Neural progenitor cell (in vitro differentiated cells): ENCODE data around the gene RSL1D1. TPM values are rescaled to one million over a fixed set of nuclear protein-coding genes. Genes with fewer than 3 reads are reported as not detected.
A peak's percentile ranks its signal among the peaks of the same experiment; 100 is the strongest.

Experiments
- DNase-seq: peaks from one replicate; pipeline ENCODE4 v3.0.0-alpha.2; 2016; ENCODE audit warnings: low spot score
- H2AFZ ChIP-seq: fragments of 200-600 bp; sonication (generic); replicated peaks from 2 replicates; pipeline ENCODE4 v1.6.1; 2016; ENCODE audit warnings: antibody characterized with exemption
- H3F3A ChIP-seq: fragments of 200-600 bp; sonication (generic); 2 replicates; pipeline ENCODE4 v1.6.1; 2016; ENCODE audit warnings: antibody characterized with exemption, low read depth
- H3K27ac ChIP-seq: fragments of 200-600 bp; sonication (generic); 2 replicates; pipeline ENCODE4 v1.5.1; 2016; ENCODE audit warnings: mild to moderate bottlenecking
- H3K27me3 ChIP-seq: fragments of 200-600 bp; sonication (generic); 2 replicates; pipeline ENCODE4 v1.6.1; 2016; ENCODE audit warnings: mild to moderate bottlenecking, moderate library complexity
- H3K36me3 ChIP-seq: fragments of 200-600 bp; sonication (generic); 2 replicates; pipeline ENCODE4 v1.5.1; 2016
- H3K4me1 ChIP-seq: fragments of 200-600 bp; sonication (generic); 2 replicates; pipeline ENCODE4 v1.6.1; 2016; ENCODE audit warnings: mixed run types
- H3K4me2 ChIP-seq: fragments of 200-600 bp; sonication (generic); 2 replicates; pipeline ENCODE4 v1.6.1; 2016
- H3K4me3 ChIP-seq: fragments of 200-600 bp; sonication (generic); 2 replicates; pipeline ENCODE4 v1.5.1; 2016
- H3K79me2 ChIP-seq: fragments of 200-600 bp; sonication (generic); 2 replicates; pipeline ENCODE4 v1.6.1; 2016; ENCODE audit warnings: low read depth
- H3K9ac ChIP-seq: fragments of 200-600 bp; sonication (generic); 2 replicates; pipeline ENCODE4 v1.6.1; 2016
- H3K9me3 ChIP-seq: fragments of 200-600 bp; sonication (generic); 2 replicates; pipeline ENCODE4 v1.5.1; 2016; ENCODE audit warnings: low read depth
- H4K20me1 ChIP-seq: fragments of 200-600 bp; sonication (generic); 2 replicates; pipeline ENCODE4 v1.6.1; 2016; ENCODE audit warnings: low read depth
- H3K27ac Mint-ChIP-seq: 3 replicates; pipeline ENCODE4 v1.8.0; 2021; ENCODE audit warnings: mixed read lengths
- H3K27me3 Mint-ChIP-seq: 2 replicates; pipeline ENCODE4 v1.8.0; 2022; ENCODE audit warnings: low read depth, mild to moderate bottlenecking, inconsistent platforms, moderate library complexity, mixed read lengths; ENCODE audit not compliant: insufficient read depth
- H3K36me3 Mint-ChIP-seq: 3 replicates; pipeline ENCODE4 v1.8.0; 2021; ENCODE audit warnings: mixed read lengths
- H3K4me1 Mint-ChIP-seq: 3 replicates; pipeline ENCODE4 v1.8.0; 2021; ENCODE audit warnings: mixed read lengths
- H3K4me3 Mint-ChIP-seq: 3 replicates; pipeline ENCODE4 v1.8.0; 2021; ENCODE audit warnings: mild to moderate bottlenecking, moderate library complexity, mixed read lengths
- H3K9me3 Mint-ChIP-seq: 3 replicates; pipeline ENCODE4 v1.8.0; 2020; ENCODE audit warnings: mixed read lengths
- EZH2 ChIP-seq: fragments of 200-600 bp; sonication (generic); IDR thresholded peaks from 2 replicates; pipeline ENCODE4 v1.6.1; 2017; ENCODE audit warnings: antibody characterized with exemption, mild to moderate bottlenecking, moderate library complexity
- EZH2phosphoT487 ChIP-seq: fragments of 200-600 bp; sonication (generic); IDR thresholded peaks from 2 replicates; pipeline ENCODE4 v1.6.1; 2017; ENCODE audit warnings: antibody characterized with exemption
- total RNA-seq: library from RNA; depleted of rRNA; stranded (reverse); fragments of >200 nt; gene quantifications from 2 replicates; pipeline ENCODE4 v1.2.3, GENCODE V29; 2015; ENCODE audit warnings: low replicate concordance
- TF ChIP-seq, protein P1 (sequence below): fragments of 200-600 bp; sonication (generic); IDR thresholded peaks from 2 replicates; pipeline ENCODE4 v1.5.1; 2017; ENCODE audit warnings: antibody characterized with exemption, mild to moderate bottlenecking

RSL1D1 gene
- total RNA-seq, 1 donor from 2014 or later = 384 TPM

DNA sequence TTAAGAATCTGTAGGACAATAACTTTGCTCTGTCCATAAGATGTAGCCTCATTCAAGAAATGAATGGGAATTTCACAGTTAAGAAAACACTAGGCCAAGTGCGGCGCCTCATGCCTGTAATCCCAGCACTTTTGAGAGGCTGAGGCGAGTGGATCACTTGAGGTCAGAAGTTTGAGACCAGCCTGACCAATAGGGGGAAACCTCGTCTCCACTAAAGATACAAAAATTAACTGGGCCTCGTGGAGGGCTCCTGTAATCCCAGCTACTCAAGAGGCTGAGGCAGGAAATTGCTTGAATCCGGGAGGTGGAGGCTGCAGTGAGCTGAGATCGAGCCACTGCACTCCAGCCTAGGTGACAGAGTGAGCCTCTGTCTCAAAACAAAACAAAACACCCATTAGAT, 19.9 kb upstream of the RSL1D1 start:
- H3K4me3 Mint-ChIP-seq = no peak overlapping the region
- DNase-seq = peak; percentile 46
- H3K4me1 ChIP-seq = no peaks in the 10 kb centered on the region
- H3K36me3 ChIP-seq = peaks cover 15% of the 10 kb centered on the region
- peak overlapping the region; percentile 8 for H3K27ac ChIP-seq
- no peak overlapping the region for H3K4me2 ChIP-seq
- peaks cover 58% of the 10 kb centered on the region for H3F3A ChIP-seq
- no peak overlapping the region for H3K9ac ChIP-seq
- H3K79me2 ChIP-seq = no peaks in the 10 kb centered on the region
- no peaks in the 10 kb centered on the region for H3K27me3 ChIP-seq
- H3K4me3 ChIP-seq = no peak overlapping the region
- H4K20me1 ChIP-seq = peaks cover 19% of the 10 kb centered on the region
- H3K9me3 ChIP-seq = no peaks in the 10 kb centered on the region
- no peak overlapping the region for H2AFZ ChIP-seq
- no peaks in the 10 kb centered on the region for H3K4me1 Mint-ChIP-seq
- H3K27me3 Mint-ChIP-seq = no peaks in the 10 kb centered on the region
- peaks cover 8% of the 10 kb centered on the region for H3K36me3 Mint-ChIP-seq
- H3K9me3 Mint-ChIP-seq = no peaks in the 10 kb centered on the region
- H3K27ac Mint-ChIP-seq = no peak overlapping the region
- TF ChIP-seq EZH2 = no peak
- TF ChIP-seq, protein P1, sequence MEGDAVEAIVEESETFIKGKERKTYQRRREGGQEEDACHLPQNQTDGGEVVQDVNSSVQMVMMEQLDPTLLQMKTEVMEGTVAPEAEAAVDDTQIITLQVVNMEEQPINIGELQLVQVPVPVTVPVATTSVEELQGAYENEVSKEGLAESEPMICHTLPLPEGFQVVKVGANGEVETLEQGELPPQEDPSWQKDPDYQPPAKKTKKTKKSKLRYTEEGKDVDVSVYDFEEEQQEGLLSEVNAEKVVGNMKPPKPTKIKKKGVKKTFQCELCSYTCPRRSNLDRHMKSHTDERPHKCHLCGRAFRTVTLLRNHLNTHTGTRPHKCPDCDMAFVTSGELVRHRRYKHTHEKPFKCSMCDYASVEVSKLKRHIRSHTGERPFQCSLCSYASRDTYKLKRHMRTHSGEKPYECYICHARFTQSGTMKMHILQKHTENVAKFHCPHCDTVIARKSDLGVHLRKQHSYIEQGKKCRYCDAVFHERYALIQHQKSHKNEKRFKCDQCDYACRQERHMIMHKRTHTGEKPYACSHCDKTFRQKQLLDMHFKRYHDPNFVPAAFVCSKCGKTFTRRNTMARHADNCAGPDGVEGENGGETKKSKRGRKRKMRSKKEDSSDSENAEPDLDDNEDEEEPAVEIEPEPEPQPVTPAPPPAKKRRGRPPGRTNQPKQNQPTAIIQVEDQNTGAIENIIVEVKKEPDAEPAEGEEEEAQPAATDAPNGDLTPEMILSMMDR = peak; percentile 43

DNA sequence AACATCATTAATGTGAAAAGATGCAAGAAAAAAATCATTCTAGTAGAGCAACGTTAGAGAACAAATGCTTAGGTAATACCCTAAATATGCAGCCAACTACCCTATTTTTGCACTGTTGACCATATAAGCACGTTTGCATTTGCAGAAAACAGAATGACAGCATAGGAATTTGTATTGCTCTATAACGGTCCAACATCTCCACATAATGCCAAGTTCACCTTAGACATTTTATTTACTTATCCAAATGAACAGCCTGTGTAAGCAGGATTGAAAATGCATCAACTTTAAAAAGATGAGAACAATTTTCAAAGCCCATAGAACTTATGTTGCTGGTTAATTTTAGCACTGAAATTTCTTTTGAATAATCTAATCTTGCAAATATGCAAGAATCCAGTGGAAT, 19.1 kb upstream of the RSL1D1 start:
- Histone ChIP-seq H3K9me3 (no peaks in the 10 kb centered on the region), H3K27me3 (no peaks in the 10 kb centered on the region), H2AFZ (no peak overlapping the region), H3K4me1 (no peaks in the 10 kb centered on the region), H3K36me3 (peaks cover 15% of the 10 kb centered on the region), H3F3A (peaks cover 52% of the 10 kb centered on the region), H4K20me1 (peaks cover 19% of the 10 kb centered on the region), H3K27ac (no peak overlapping the region), H3K9ac (no peak overlapping the region), H3K4me2 (no peak overlapping the region), H3K79me2 (no peaks in the 10 kb centered on the region), H3K4me3 (no peak overlapping the region)
- no peak for DNase-seq
- TF ChIP-seq EZH2 = no peak
- TF ChIP-seq, protein P1 = no peak
- no peak for TF ChIP-seq EZH2phosphoT487
- no peaks in the 10 kb centered on the region for H3K9me3 Mint-ChIP-seq
- no peak overlapping the region for H3K27ac Mint-ChIP-seq
- no peak overlapping the region for H3K4me3 Mint-ChIP-seq
- no peaks in the 10 kb centered on the region for H3K27me3 Mint-ChIP-seq
- peaks cover 6% of the 10 kb centered on the region for H3K36me3 Mint-ChIP-seq
- H3K4me1 Mint-ChIP-seq = no peaks in the 10 kb centered on the region

DNA sequence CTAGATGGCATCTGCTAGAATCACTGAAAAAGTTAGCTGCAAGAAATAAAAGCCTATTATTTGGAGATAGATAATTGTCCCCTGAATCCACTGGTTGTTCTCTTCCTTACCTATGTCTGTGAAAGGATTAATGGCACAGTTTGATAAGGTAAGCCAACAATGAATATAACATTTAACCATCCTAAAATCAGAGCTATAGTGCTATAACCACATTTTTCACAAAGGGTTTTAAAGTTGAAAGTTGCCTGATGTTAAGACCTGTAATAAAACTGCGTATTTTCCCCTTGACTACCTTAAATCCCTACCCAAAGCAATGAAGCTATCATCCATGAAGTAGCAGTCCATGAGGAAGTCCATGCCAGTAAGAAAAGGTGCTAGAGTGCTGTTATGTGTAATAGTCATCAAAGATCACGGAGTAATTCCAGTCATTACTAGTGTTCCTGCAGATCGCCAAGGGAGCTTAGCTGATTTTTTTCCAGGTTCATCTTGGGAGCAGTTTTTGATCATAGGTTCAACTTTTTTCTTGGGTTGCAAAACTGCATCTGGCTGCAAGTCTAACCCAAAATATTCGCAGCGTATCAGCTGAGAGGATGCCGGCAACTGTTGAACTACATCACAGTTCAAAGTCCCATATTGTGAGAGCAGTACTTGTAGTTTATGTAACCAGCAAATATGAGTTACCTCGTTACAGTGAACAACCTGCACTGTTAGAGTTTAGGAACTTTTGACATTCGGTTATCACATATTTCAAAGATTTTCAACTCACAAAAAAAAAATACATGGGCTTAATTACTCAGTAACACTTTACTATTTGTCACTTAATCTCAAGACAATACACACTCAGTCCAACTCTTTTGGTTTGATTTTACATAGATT, 18.2 kb upstream of the RSL1D1 start:
- peaks cover 51% of the 10 kb centered on the region for H3F3A ChIP-seq
- H2AFZ ChIP-seq = no peak overlapping the region
- no peak overlapping the region for H3K4me2 ChIP-seq
- peaks cover 14% of the 10 kb centered on the region for H3K36me3 ChIP-seq
- no peaks in the 10 kb centered on the region for H3K4me1 Mint-ChIP-seq
- TF ChIP-seq, protein P1 = no peak
- TF ChIP-seq EZH2phosphoT487 (no peak), EZH2 (no peak)
- no peaks in the 10 kb centered on the region for H3K9me3 Mint-ChIP-seq
- no peak overlapping the region for H3K4me3 Mint-ChIP-seq
- peaks cover 2% of the 10 kb centered on the region for H3K36me3 Mint-ChIP-seq
- H3K27ac ChIP-seq = peak overlapping the region; percentile 26
- H3K79me2 ChIP-seq = no peaks in the 10 kb centered on the region
- no peak overlapping the region for H3K9ac ChIP-seq
- H3K27me3 Mint-ChIP-seq = no peaks in the 10 kb centered on the region
- H3K4me1 ChIP-seq = no peaks in the 10 kb centered on the region
- no peaks in the 10 kb centered on the region for H3K9me3 ChIP-seq
- no peaks in the 10 kb centered on the region for H3K27me3 ChIP-seq
- H4K20me1 ChIP-seq = peaks cover 22% of the 10 kb centered on the region
- H3K27ac Mint-ChIP-seq = no peak overlapping the region
- no peak overlapping the region for H3K4me3 ChIP-seq
- no peak for DNase-seq
